Measurements from ENCODE around the gene DDX25. TPM values are rescaled to one million over a fixed set of nuclear protein-coding genes. Genes with fewer than 3 reads are reported as not detected.

The DDX25 gene
- total RNA-seq, 1 donor from 2014 or later, result under 0.01 TPM

DNA sequence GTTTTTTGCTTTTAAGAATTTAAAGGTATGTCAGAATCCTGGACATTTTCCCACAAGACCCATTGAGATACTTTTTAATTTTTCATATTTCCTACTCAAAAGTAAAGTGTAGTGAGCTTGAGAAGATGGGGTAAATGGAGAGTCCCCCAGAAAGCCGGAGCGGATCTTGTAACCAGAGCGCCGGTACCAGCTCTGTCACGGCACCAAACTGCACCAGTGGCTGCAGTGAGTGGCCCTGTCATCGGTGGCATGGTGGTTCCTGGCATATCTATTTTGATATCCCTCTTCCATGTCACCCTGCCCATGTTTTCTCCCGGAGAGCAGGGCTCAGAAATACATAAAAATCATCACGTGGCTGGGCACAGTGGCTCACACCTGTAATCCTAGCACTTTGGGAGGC is 19.3 kb downstream of the DDX25 start:
- H3K27ac ChIP-seq (ENCODE audit: low read depth, low read length), result no peak overlapping the region

DNA sequence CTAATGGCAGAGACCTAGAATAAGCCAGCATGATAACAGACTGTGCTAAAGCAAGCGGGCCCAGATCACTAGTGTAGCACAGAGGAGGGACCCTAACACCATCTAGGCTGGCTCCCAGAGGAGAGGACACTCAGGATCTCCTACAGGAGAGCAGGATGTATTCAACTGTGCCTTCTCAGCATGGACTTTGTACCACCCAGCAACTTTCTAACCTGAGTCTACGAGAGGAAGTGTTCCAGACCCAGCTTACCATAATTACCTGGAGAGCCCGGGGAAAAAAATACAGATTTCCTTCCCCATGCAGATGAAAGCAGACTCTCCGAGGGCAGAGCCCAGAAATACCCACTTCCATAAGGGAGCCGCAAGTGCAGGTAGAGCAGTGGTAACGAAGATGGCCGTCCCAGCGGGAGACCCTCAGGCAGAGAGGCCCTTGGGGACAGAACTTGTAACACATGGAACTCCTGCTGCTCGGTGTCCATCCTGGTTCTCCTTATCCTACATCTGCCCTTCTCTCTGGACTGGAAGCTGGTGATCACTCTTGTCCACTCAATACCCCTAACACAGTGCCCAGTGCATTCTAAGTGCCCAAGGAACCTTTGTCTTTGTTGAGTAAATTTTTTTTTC is 20.2 kb downstream of the DDX25 start:
- Histone ChIP-seq H3K27ac (ENCODE audit: low read depth, low read length) (no peak overlapping the region), H3K9me3 (ENCODE audit: control insufficient read depth in 3 of 3, low read length in 3 of 3) (no peaks in the 10 kb centered on the region)

More for the DNA sequence above, 19.3 kb downstream of the DDX25 start:
- no peak overlapping the region for H3K9ac ChIP-seq (ENCODE audit: low read depth in 1 of 3, low read length in 3 of 3)
- H3K36me3 ChIP-seq (ENCODE audit: control insufficient read depth in 3 of 3, insufficient read depth in 3 of 3, low read length in 3 of 3), result no peaks in the 10 kb centered on the region
- H3K9me3 ChIP-seq (ENCODE audit: control insufficient read depth in 3 of 3, low read length in 3 of 3), result no peaks in the 10 kb centered on the region
- H3K4me1 ChIP-seq (ENCODE audit: control insufficient read depth in 3 of 3, insufficient read depth in 3 of 3, low read length in 3 of 3), result no peaks in the 10 kb centered on the region
- peaks cover 0 to 7% (median 3%) of the 10 kb centered on the region in 3 donors for H3K27me3 ChIP-seq (ENCODE audit: control insufficient read depth in 3 of 3, insufficient read depth in 3 of 3, low read length in 3 of 3)
- H3K4me3 ChIP-seq (ENCODE audit: low read length in 3 of 3), result no peak overlapping the region

DNA sequence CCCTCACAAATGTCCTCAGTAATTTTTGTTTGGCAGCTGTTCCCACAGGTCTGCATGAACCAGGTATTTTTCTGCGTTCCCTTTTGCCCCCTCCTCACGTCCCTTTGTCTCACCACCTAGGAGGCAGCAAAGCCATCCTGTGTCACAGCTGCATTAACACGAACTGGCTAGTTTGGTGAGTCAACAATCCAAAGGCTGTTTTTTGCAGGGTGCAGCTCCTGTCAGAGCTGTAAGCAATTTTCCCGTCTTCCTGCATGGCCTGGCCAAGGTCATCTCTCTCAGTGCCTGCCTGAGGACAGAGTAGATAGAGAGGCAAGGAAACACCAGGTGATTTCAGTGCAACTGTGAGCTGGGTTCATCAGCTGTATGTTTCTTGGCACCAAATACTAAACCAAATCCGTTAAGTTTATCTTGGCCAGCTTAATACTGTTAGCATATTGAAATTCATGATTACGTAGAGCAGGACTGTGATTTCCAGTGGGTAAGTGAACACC is 21.0 kb downstream of the DDX25 start:
- Histone ChIP-seq H3K27me3 (ENCODE audit: control insufficient read depth in 3 of 3, insufficient read depth in 3 of 3, low read length in 3 of 3) (peaks cover 0 to 5% (median 0%) of the 10 kb centered on the region in 3 donors), H3K9ac (ENCODE audit: low read depth in 1 of 3, low read length in 3 of 3) (no peak overlapping the region), H3K4me3 (ENCODE audit: low read length in 3 of 3) (no peak overlapping the region), H3K9me3 (ENCODE audit: control insufficient read depth in 3 of 3, low read length in 3 of 3) (no peaks in the 10 kb centered on the region), H3K4me1 (ENCODE audit: control insufficient read depth in 3 of 3, insufficient read depth in 3 of 3, low read length in 3 of 3) (no peaks in the 10 kb centered on the region), H3K36me3 (ENCODE audit: control insufficient read depth in 3 of 3, insufficient read depth in 3 of 3, low read length in 3 of 3) (no peaks in the 10 kb centered on the region), H3K27ac (ENCODE audit: low read depth, low read length) (no peak overlapping the region)

More for the DNA sequence above, 20.2 kb downstream of the DDX25 start:
- Histone ChIP-seq H3K4me1 (ENCODE audit: control insufficient read depth in 3 of 3, insufficient read depth in 3 of 3, low read length in 3 of 3) (no peaks in the 10 kb centered on the region), H3K9ac (ENCODE audit: low read depth in 1 of 3, low read length in 3 of 3) (no peak overlapping the region), H3K36me3 (ENCODE audit: control insufficient read depth in 3 of 3, insufficient read depth in 3 of 3, low read length in 3 of 3) (no peaks in the 10 kb centered on the region), H3K27me3 (ENCODE audit: control insufficient read depth in 3 of 3, insufficient read depth in 3 of 3, low read length in 3 of 3) (peaks cover 0 to 3% (median 2%) of the 10 kb centered on the region in 3 donors), H3K4me3 (ENCODE audit: low read length in 3 of 3) (no peak overlapping the region)

DNA sequence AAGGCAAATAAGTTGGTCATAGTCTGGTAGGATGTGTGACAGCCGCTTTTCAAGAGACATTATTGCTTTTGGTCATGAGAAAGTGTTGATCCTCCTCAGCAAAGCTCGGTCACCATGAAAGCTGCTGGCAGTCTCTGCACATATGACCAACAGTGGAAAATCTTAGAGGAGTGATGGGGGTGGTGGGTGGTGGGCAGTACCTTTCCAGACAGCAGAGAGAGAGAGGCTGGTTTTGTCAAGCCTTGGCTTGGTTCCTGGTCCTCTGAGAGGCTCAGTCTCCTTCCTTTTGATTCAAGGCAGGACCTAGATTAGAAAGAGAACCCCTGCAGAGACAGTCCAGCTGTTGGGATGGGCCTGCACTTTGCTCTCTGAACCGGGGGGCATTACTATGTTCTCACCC is 21.5 kb downstream of the DDX25 start:
- Histone ChIP-seq H3K9ac (ENCODE audit: low read depth in 1 of 3, low read length in 3 of 3) (no peak overlapping the region), H3K36me3 (ENCODE audit: control insufficient read depth in 3 of 3, insufficient read depth in 3 of 3, low read length in 3 of 3) (no peaks in the 10 kb centered on the region), H3K4me1 (ENCODE audit: control insufficient read depth in 3 of 3, insufficient read depth in 3 of 3, low read length in 3 of 3) (no peaks in the 10 kb centered on the region), H3K27ac (ENCODE audit: low read depth, low read length) (no peak overlapping the region), H3K4me3 (ENCODE audit: low read length in 3 of 3) (no peak overlapping the region), H3K27me3 (ENCODE audit: control insufficient read depth in 3 of 3, insufficient read depth in 3 of 3, low read length in 3 of 3) (peaks cover 0 to 2% (median 0%) of the 10 kb centered on the region in 3 donors), H3K9me3 (ENCODE audit: control insufficient read depth in 3 of 3, low read length in 3 of 3) (no peaks in the 10 kb centered on the region)

DNA sequence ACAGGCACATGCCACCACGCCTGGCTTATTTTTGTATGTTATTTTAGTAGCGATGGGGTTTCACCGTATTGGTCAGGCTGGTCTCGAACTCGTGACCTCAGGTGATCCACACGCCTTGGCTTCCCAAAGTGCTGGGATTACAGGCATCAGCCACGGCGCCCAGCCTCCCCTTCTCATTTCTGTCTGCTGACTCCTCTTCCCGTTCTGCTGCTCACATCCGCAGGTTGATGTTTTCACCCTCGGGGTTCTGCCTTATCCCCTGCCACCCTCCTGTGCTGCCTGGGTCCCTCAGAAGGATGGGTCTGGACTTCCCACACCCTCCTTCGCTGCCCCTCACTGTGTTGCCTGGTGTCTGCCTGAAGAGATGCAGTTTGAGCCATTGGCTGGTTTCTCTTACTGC is 22.4 kb downstream of the DDX25 start:
- Histone ChIP-seq H3K36me3 (ENCODE audit: control insufficient read depth in 3 of 3, insufficient read depth in 3 of 3, low read length in 3 of 3) (no peaks in the 10 kb centered on the region), H3K27ac (ENCODE audit: low read depth, low read length) (no peak overlapping the region), H3K9ac (ENCODE audit: low read depth in 1 of 3, low read length in 3 of 3) (no peak overlapping the region)

DNA sequence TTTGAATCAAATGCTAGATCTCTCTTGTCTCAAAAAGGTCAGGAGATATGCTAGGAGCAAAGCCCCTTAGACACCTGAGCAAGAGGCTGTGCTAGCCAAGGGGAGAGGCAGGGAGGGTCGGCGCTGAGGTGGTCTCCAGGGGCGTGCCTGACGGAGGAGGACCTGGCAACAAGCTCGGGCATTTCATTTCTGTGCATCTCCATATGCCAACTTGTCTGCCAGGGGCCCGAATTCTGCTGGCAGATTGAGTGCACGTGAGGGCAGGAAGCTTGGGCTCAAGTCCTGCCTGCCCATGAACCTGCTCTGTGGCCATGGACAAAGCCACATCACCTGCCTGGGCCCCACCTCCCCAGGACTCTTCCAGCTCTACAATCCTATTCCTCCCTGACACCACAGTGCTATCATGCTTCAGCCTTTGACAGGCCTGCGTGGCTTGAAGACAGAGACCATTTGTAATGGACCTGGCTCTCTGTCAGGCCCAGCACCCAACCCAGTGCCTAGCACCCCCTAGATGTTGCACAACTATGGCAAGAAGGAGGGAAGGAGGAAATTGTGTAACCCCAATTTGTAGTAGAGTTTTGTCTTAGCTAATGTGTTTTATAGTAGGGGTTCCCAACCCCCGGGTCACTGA is 25.3 kb downstream of the DDX25 start:
- H3K27ac ChIP-seq (ENCODE audit: low read depth, low read length), result no peak overlapping the region

More for the DNA sequence above, 22.4 kb downstream of the DDX25 start:
- Histone ChIP-seq H3K4me1 (ENCODE audit: control insufficient read depth in 3 of 3, insufficient read depth in 3 of 3, low read length in 3 of 3) (no peaks in the 10 kb centered on the region), H3K27me3 (ENCODE audit: control insufficient read depth in 3 of 3, insufficient read depth in 3 of 3, low read length in 3 of 3) (peaks cover 0 to 2% (median 0%) of the 10 kb centered on the region in 3 donors), H3K9me3 (ENCODE audit: control insufficient read depth in 3 of 3, low read length in 3 of 3) (no peaks in the 10 kb centered on the region), H3K4me3 (ENCODE audit: low read length in 3 of 3) (no peak overlapping the region)

DNA sequence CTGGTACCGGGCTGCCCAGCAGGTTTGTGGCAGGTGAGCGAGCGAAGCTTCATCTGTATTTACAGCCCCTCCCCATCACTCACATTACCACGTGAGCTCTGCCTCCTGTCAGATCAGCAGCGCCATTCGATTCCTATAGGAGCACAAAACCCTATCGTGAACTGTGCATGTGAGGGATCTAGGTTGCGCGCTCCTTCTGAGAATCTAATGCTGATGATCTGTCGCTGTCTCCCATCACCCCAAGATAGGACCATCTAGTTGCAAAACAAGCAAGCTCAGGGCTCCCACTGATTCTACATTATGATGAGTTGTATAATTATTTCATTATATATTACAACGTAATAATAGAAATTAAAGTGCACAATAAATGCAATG is 25.8 kb downstream of the DDX25 start:
- no peaks in the 10 kb centered on the region for H3K9me3 ChIP-seq (ENCODE audit: control insufficient read depth in 3 of 3, low read length in 3 of 3)
- no peaks in the 10 kb centered on the region for H3K36me3 ChIP-seq (ENCODE audit: control insufficient read depth in 3 of 3, insufficient read depth in 3 of 3, low read length in 3 of 3)
- H3K4me1 ChIP-seq (ENCODE audit: control insufficient read depth in 3 of 3, insufficient read depth in 3 of 3, low read length in 3 of 3), result no peaks in the 10 kb centered on the region
- H3K27ac ChIP-seq (ENCODE audit: low read depth, low read length), result no peak overlapping the region
- no peak overlapping the region for H3K4me3 ChIP-seq (ENCODE audit: low read length in 3 of 3)
- peaks cover 0 to 2% (median 0%) of the 10 kb centered on the region in 3 donors for H3K27me3 ChIP-seq (ENCODE audit: control insufficient read depth in 3 of 3, insufficient read depth in 3 of 3, low read length in 3 of 3)
- no peak overlapping the region for H3K9ac ChIP-seq (ENCODE audit: low read depth in 1 of 3, low read length in 3 of 3)

More for the DNA sequence above, 25.3 kb downstream of the DDX25 start:
- peaks cover 0 to 2% (median 0%) of the 10 kb centered on the region in 3 donors for H3K27me3 ChIP-seq (ENCODE audit: control insufficient read depth in 3 of 3, insufficient read depth in 3 of 3, low read length in 3 of 3)
- no peak overlapping the region for H3K9ac ChIP-seq (ENCODE audit: low read depth in 1 of 3, low read length in 3 of 3)
- H3K4me1 ChIP-seq (ENCODE audit: control insufficient read depth in 3 of 3, insufficient read depth in 3 of 3, low read length in 3 of 3), result no peaks in the 10 kb centered on the region
- no peaks in the 10 kb centered on the region for H3K36me3 ChIP-seq (ENCODE audit: control insufficient read depth in 3 of 3, insufficient read depth in 3 of 3, low read length in 3 of 3)
- no peaks in the 10 kb centered on the region for H3K9me3 ChIP-seq (ENCODE audit: control insufficient read depth in 3 of 3, low read length in 3 of 3)
- no peak overlapping the region for H3K4me3 ChIP-seq (ENCODE audit: low read length in 3 of 3)

DNA sequence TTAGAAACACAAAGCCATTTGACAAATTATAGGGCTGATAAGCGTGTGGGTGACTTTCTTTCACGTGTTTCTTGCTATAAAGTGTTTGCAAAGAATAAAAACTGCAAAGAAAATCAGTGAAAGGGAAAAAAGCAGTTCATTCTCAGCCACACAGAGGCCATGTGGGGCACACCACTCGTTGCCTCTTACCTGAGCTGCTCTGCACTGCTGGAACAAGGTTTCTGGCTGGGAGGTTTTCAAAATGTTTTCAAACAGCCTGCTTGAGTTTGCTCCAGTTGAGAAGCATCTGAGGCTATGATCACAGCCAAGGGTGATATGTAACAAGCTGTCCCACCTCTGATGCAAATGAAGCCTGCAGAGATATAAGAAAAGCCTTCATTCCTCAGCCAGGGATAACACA is 26.8 kb downstream of the DDX25 start:
- Histone ChIP-seq H3K9me3 (ENCODE audit: control insufficient read depth in 3 of 3, low read length in 3 of 3) (no peaks in the 10 kb centered on the region), H3K27ac (ENCODE audit: low read depth, low read length) (no peak overlapping the region), H3K4me3 (ENCODE audit: low read length in 3 of 3) (no peak overlapping the region), H3K36me3 (ENCODE audit: control insufficient read depth in 3 of 3, insufficient read depth in 3 of 3, low read length in 3 of 3) (no peaks in the 10 kb centered on the region), H3K27me3 (ENCODE audit: control insufficient read depth in 3 of 3, insufficient read depth in 3 of 3, low read length in 3 of 3) (peaks cover 0 to 2% (median 0%) of the 10 kb centered on the region in 3 donors), H3K4me1 (ENCODE audit: control insufficient read depth in 3 of 3, insufficient read depth in 3 of 3, low read length in 3 of 3) (no peaks in the 10 kb centered on the region), H3K9ac (ENCODE audit: low read depth in 1 of 3, low read length in 3 of 3) (no peak overlapping the region)

DNA sequence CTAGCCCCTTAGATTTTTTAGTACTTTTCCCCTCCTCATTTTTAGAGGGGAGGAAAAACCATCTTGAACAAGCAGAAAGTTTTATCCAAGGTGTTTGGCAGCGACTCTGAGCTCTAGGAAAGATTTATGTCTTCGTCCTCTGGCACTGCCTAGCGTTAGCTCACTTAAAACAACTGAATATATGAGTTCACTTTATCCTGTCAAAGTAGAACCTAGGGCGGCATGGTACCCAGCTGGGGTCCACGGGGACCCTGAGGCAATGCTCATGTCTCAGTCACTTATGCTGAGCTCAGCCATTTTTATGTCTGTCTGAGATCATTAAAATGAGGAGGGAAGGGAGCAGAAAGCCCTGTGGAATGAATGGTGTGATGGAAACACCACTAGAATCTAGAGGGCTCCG is 27.4 kb downstream of the DDX25 start:
- no peak overlapping the region for H3K27ac ChIP-seq (ENCODE audit: low read depth, low read length)

DNA sequence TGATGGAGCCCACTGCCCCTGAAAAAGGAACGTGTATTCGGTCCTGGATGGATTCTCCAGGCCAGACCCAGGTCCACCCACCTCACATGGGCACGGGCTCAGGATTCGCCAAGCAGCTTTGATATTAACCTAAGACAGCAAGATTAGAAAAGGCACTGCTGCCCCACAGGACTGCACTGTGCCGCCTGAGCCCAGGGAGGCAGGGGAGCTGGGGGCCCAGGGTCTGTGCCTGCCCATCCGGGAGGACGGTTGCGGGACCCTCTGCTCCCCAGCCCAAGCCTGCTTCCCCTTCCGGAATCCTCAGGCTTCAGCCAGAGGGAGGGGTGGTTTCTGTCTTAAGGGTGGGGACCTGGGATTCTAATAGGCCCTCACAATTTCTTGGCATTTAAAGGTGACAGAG is 28.0 kb downstream of the DDX25 start:
- Histone ChIP-seq H3K4me1 (ENCODE audit: control insufficient read depth in 3 of 3, insufficient read depth in 3 of 3, low read length in 3 of 3) (no peaks in the 10 kb centered on the region), H3K4me3 (ENCODE audit: low read length in 3 of 3) (no peak overlapping the region), H3K27me3 (ENCODE audit: control insufficient read depth in 3 of 3, insufficient read depth in 3 of 3, low read length in 3 of 3) (peaks cover 0 to 2% (median 0%) of the 10 kb centered on the region in 3 donors), H3K36me3 (ENCODE audit: control insufficient read depth in 3 of 3, insufficient read depth in 3 of 3, low read length in 3 of 3) (no peaks in the 10 kb centered on the region), H3K27ac (ENCODE audit: low read depth, low read length) (no peak overlapping the region), H3K9me3 (ENCODE audit: control insufficient read depth in 3 of 3, low read length in 3 of 3) (no peaks in the 10 kb centered on the region), H3K9ac (ENCODE audit: low read depth in 1 of 3, low read length in 3 of 3) (no peak overlapping the region)

More for the DNA sequence above, 27.4 kb downstream of the DDX25 start:
- H3K9ac ChIP-seq (ENCODE audit: low read depth in 1 of 3, low read length in 3 of 3), result no peak overlapping the region
- peaks cover 0 to 2% (median 0%) of the 10 kb centered on the region in 3 donors for H3K27me3 ChIP-seq (ENCODE audit: control insufficient read depth in 3 of 3, insufficient read depth in 3 of 3, low read length in 3 of 3)
- no peaks in the 10 kb centered on the region for H3K36me3 ChIP-seq (ENCODE audit: control insufficient read depth in 3 of 3, insufficient read depth in 3 of 3, low read length in 3 of 3)
- H3K4me3 ChIP-seq (ENCODE audit: low read length in 3 of 3), result no peak overlapping the region
- no peaks in the 10 kb centered on the region for H3K4me1 ChIP-seq (ENCODE audit: control insufficient read depth in 3 of 3, insufficient read depth in 3 of 3, low read length in 3 of 3)
- no peaks in the 10 kb centered on the region for H3K9me3 ChIP-seq (ENCODE audit: control insufficient read depth in 3 of 3, low read length in 3 of 3)
